Hypothalamus (tissue), 51 donors: ENCODE data around the gene DAPK3.
A peak's percentile ranks its signal among the peaks of the same experiment; 100 is the strongest.
"Not testable (repeated sequence)": the region's sequence is repeated elsewhere in the genome, so short reads cannot be mapped to it uniquely, and the experiment has no call there.

ENCODE experiments used
- DNase-seq, 51 donors: peaks; one replicate each; lab custom pipeline; 2025; lab: John Stamatoyannopoulos, UW

Gene DAPK3

GRCh38 chr19:4007021-4007835, 36.3 kb upstream of the DAPK3 start, which contains the start of gene PIAS4:
Gene PIAS4, plus strand, starts transcription at chr19:4007736. Its CDS starts 25 bp downstream, at chr19:4007761.
- DNase-seq = peak; percentile 59 to 98 (median 92)

DNA sequence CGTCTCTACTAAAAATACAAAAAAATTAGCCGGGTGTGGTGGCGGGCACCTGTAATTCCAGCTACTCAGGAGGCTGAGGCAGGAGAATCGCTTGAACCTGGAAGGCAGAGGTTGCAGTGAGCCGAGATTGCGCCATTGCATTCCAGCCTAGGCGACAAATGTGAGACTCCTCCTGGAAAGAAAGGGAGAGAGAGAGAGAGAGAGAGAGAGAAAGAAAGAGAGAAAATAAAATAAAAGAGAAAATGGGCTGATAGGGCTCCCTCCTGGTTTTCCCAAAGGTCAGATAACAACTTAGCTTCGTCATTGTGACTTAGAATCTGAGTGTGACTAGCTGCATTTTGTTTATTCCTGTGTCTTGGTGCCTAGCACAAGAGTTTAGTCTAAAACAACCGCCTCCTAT, 34.5 kb upstream of the DAPK3 start:
- DNase-seq = not testable (repeated sequence)

GRCh38 chr19:4000798-4001197, 29.9 kb upstream of the DAPK3 start:
- not testable (repeated sequence) for DNase-seq

- not testable (repeated sequence) for DNase-seq
Observed at GRCh38 chr19:3998667-3999412, 27.9 kb upstream of the DAPK3 start.

GRCh38 chr19:3995607-3996006, 24.7 kb upstream of the DAPK3 start:
- no peak for DNase-seq

DNA sequence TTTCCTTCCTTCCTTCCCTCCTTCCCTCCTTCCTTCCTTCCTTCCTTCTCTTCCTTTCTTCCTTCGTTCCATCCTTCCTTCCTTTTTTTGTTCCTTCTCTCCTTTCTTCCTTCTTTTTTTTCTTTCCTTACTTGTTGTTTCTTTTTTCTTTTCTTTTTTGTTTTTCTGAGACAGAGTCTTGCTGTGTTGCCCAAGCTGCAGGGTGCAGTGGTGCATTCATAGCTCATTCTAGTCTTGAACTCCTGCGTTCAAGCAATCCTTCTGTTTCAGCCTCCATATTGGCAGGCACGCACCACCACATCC, 19.9 kb upstream of the DAPK3 start:
- no peak for DNase-seq

DNA sequence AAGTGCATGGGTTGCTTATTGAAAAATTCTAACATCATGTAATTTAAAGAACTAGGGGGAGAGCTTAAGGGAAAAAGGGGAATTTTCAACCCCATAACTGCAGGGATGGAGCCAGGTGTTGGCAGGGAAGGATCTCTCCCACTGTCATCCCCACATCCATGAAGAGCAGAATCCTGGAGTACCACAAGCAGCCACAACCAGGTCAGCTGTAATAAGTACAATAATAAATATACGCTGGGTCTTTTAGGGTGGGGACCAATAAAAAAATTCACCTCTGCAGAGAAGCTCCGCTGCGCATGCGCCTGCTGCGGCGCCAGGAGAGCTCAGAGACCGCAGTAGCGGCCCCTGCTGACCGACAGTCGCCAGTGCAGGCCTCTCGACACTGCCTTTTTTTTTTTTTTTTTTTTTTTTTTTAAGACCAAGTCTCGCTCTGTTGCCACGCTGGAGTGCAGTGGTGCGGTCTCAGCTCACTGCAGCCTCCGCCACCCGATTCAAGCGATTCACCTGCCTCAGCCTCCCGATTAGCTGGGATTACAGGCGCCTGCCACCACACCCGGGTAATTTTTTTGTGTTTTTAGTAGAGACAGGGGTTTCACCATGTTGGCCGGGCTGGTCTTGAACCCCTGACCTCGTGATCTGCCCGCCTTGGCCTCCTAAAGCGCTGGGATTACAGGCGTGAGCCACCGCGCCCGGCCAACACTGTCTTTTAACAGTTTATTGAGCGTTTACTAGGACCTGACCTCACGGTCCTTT, 16.9 kb upstream of the DAPK3 start:
- peak in 45 of 51 donors; percentile 11 to 83 (median 62) for DNase-seq

DNA sequence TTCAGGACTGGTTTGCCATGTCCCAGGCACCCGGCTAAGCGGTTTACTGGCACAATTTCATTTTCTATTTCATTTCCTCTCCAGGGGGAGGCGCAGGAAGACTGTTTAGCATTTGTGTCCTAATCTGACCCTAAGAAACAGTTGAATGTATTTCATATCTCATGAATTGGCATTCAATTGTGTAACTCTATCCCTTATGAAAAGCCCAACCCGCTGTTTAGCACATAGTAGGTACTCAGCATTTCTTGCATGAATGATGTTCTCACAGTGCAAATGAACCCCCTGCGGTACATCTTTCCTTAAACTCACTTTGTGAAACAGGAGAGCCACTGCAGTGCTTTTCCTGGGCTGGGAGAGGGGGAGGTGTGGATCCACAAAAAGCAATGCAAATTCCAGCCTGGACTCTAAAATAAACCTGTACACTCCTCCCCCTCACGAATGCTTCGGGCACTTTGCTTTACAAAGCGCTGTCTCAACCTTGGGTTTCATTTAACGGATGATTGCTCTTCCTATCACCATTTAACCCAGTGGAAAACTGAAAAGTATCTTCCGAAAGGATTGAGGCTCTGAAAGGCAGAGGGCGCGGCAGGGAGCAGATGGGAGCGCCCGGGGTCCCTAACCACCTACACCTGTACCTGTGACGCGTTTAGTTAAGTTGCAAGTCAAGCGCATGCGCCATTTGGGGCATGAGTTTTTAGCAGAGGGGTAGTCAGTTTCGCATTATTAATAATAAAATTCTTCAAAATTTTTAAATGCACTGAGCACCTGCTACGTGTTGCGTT, 15.6 kb upstream of the DAPK3 start:
- DNase-seq = peak in 28 of 51 donors; percentile 6 to 82 (median 43)

- no peak for DNase-seq
Observed at GRCh38 chr19:3985643-3986259, 14.9 kb upstream of the DAPK3 start.

DNA sequence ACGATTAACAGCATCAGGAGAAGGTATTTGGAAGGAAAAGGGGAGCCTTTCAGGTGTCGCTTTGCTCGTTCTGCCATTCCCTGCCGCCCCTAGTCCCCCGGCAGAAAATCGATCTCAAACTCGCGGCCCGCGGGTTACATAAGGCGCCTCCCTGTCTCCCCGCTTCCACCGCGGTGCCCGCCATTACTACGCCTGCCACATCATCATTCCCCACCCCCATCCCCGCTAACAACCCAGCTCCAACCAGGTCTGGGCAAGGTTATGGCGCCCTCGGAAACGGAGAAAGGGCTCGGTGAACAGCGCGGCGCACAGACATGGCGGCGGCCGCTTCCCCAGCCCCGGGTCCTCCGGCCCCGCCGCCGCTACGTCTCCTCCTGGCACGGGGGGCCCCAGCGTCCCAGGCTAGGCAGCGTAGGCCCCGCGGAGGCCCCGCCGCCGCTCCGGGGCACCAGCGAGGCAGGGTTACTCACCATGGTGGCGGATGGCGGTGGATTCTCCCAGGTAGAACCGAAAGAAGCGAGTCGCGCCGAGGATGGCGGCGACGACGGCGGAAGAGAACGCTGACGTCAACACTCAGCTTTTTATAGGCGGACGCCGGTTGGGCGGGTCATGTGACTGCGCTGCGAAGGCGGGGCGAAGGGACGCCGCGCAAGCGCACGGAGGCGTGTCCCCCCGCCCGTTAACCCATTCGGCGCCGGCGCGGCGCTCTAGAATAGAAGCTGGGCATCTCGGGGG, 14.2 kb upstream of the DAPK3 start, which contains the start of gene EEF2:
Gene EEF2 (minus strand): TSS at position 556 of the 735 bp plus-strand sequence. CDS start 83 bp downstream, at position 473.
- DNase-seq = peak; percentile 46 to 93 (median 81)

- DNase-seq = peak in 2 of 51 donors; percentile 40 to 77
Observed at GRCh38 chr19:3984584-3984907, 13.6 kb upstream of the DAPK3 start.

GRCh38 chr19:3983936-3984583, 13.2 kb upstream of the DAPK3 start:
- peak in 1 of 51 donors; percentile 30 for DNase-seq

DNA sequence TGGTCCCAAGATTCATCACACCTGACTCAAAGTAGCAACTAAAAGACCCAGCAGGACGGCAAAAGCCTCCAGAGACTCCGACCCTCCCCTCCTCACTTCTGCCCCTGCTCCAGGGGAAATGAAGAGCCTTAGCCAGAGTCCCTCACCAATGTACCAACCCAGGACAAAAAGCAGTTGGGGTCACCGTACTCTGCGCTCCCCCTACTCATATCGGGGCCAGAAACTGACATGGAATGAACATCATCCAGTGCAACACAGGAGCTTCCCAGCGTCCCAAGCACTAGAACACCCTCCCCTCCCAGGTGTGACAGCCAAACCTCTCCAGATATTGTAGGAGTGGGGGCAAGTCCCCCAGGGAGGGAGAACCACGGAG, 12.6 kb upstream of the DAPK3 start:
- DNase-seq = no peak

GRCh38 chr19:3982701-3983541, 12.0 kb upstream of the DAPK3 start:
- DNase-seq = peak in 2 of 51 donors; percentile 11 to 14

GRCh38 chr19:3981736-3982681, 11.1 kb upstream of the DAPK3 start:
- no peak for DNase-seq

GRCh38 chr19:3981373-3981735, 10.5 kb upstream of the DAPK3 start:
- DNase-seq = no peak
